ENCODE data around the gene ORM1.

Gene ORM1

GRCh38 chr9:114349713-114350480 lies 27.0 kb downstream of the ORM1 start:
- H3K4me3 ChIP-seq (ENCODE audit: low read depth, low read length) = no peak overlapping the region
- no peak for TF ChIP-seq CTCF (IDR thresholded peaks at IDR 0.05; ENCODE audit: borderline replicate concordance, insufficient read depth, low read depth, low read length)

- no peak for TF ChIP-seq CTCF (IDR thresholded peaks at IDR 0.05; ENCODE audit: borderline replicate concordance, insufficient read depth, low read depth, low read length)
- H3K4me3 ChIP-seq (ENCODE audit: low read depth, low read length) = no peak overlapping the region
Observed at GRCh38 chr9:114350636-114351401, 27.9 kb downstream of the ORM1 start.

DNA sequence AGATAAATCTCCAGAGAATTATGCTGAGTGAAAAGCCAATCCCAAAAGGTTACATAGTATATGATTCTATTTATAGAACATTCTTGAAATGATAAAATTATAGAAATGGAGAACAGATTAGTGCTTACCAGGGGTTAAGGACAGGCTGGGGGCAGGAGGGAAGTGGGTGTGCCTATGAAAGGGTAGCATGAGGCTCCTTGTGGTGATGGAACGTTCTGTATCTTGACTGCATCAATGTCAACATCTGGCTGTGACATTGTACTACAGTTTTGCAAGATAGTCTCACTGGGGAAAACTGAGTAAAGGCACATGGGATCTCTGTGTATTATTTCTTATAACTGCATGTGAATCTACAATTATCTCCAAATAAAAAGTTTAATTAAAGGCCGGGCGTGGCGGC lies 29.0 kb downstream of the ORM1 start:
- H3K4me3 ChIP-seq (ENCODE audit: low read depth, low read length) = no peak overlapping the region
- no peak for TF ChIP-seq CTCF (IDR thresholded peaks at IDR 0.05; ENCODE audit: borderline replicate concordance, insufficient read depth, low read depth, low read length)

- TF ChIP-seq CTCF (IDR thresholded peaks at IDR 0.05; ENCODE audit: borderline replicate concordance, insufficient read depth, low read depth, low read length) = no peak
Observed at GRCh38 chr9:114355821-114356220, 32.9 kb downstream of the ORM1 start.

GRCh38 chr9:114356792-114357191 lies 33.9 kb downstream of the ORM1 start:
- no peak overlapping the region for H3K4me3 ChIP-seq (ENCODE audit: low read depth, low read length)
- TF ChIP-seq CTCF (IDR thresholded peaks at IDR 0.05; ENCODE audit: borderline replicate concordance, insufficient read depth, low read depth, low read length) = no peak

More at GRCh38 chr9:114355821-114356220, 32.9 kb downstream of the ORM1 start:
- no peak overlapping the region for H3K4me3 ChIP-seq (ENCODE audit: low read depth, low read length)

- H3K4me3 ChIP-seq (ENCODE audit: low read depth, low read length) = no peak overlapping the region
- no peak for TF ChIP-seq CTCF (IDR thresholded peaks at IDR 0.05; ENCODE audit: borderline replicate concordance, insufficient read depth, low read depth, low read length)
Observed at GRCh38 chr9:114357360-114357759, 34.5 kb downstream of the ORM1 start.

Data from GM12875 (cell line).